Measurements from ENCODE around the gene NLGN4X.
A peak's percentile ranks its signal among the peaks of the same experiment; 100 is the strongest.
"Not testable (repeated sequence)": the region's sequence is repeated elsewhere in the genome, so short reads cannot be mapped to it uniquely, and the experiment has no call there.

The NLGN4X gene

GRCh38 chrX:6004529-6004928 is 224.1 kb downstream of the NLGN4X start:
- DNase-seq, result no peak

- DNase-seq, result peak in 2 of 3 experiments; percentile 21 to 84
Measured at GRCh38 chrX:6002056-6002455, 226.6 kb downstream of the NLGN4X start.

GRCh38 chrX:5998901-5999300 is 229.8 kb downstream of the NLGN4X start:
- DNase-seq, result no peak

- no peak for DNase-seq
Measured at GRCh38 chrX:5998456-5998855, 230.2 kb downstream of the NLGN4X start.

GRCh38 chrX:5991393-5991792 is 237.3 kb downstream of the NLGN4X start:
- DNase-seq, result peak in 2 of 3 experiments; percentile 29 to 66

GRCh38 chrX:5979338-5979737 is 249.3 kb downstream of the NLGN4X start:
- DNase-seq, result no peak

- DNase-seq, result peak; percentile 37 to 90 (median 87)
Measured at GRCh38 chrX:5976332-5976731, 252.3 kb downstream of the NLGN4X start.

GRCh38 chrX:5971300-5971699 is 257.4 kb downstream of the NLGN4X start:
- DNase-seq, result no peak

- DNase-seq, result no peak
Measured at GRCh38 chrX:5965406-5965805, 263.3 kb downstream of the NLGN4X start.

GRCh38 chrX:5959286-5959685 is 269.4 kb downstream of the NLGN4X start:
- DNase-seq, result no peak

GRCh38 chrX:5958523-5958922 is 270.1 kb downstream of the NLGN4X start:
- no peak for DNase-seq

- DNase-seq, result no peak
Measured at GRCh38 chrX:5957506-5957905, 271.2 kb downstream of the NLGN4X start.

- peak in 1 of 3 experiments; percentile 30 for DNase-seq
Measured at GRCh38 chrX:5936438-5936837, 292.2 kb downstream of the NLGN4X start.

GRCh38 chrX:5928224-5928623 is 300.4 kb downstream of the NLGN4X start:
- no peak for DNase-seq

GRCh38 chrX:5916945-5917344 is 311.7 kb downstream of the NLGN4X start:
- DNase-seq, result no peak

GRCh38 chrX:5915783-5916182 is 312.9 kb downstream of the NLGN4X start:
- no peak for DNase-seq

- DNase-seq, result no peak
Measured at GRCh38 chrX:5907207-5907606, 321.5 kb downstream of the NLGN4X start.

- not testable (repeated sequence) for DNase-seq
Measured at GRCh38 chrX:5903586-5904190, 325.0 kb downstream of the NLGN4X start.

GRCh38 chrX:5898463-5898862 is 330.2 kb downstream of the NLGN4X start:
- no peak for DNase-seq

- no peak for DNase-seq
Measured at GRCh38 chrX:5891378-5891777, 337.3 kb downstream of the NLGN4X start.

- DNase-seq, result peak; percentile 29 to 69 (median 52)
Measured at GRCh38 chrX:5876984-5877596, 351.6 kb downstream of the NLGN4X start.

- DNase-seq, result no peak
Measured at GRCh38 chrX:5870238-5870637, 358.4 kb downstream of the NLGN4X start.

- DNase-seq, result no peak
Measured at GRCh38 chrX:5869786-5870185, 358.9 kb downstream of the NLGN4X start.

GRCh38 chrX:5867778-5868177 is 360.9 kb downstream of the NLGN4X start:
- DNase-seq, result no peak

GRCh38 chrX:5857232-5857631 is 371.4 kb downstream of the NLGN4X start:
- DNase-seq, result no peak

Measured in NCI-H1417 (cell line).